SHP77 (cell line): ENCODE data around the gene PSMB7.

Experiments used
- DNase-seq, 2 experiments: peaks; one replicate each; lab custom pipeline; 2025; lab: John Stamatoyannopoulos, UW

PSMB7 gene

GRCh38 chr9:124381170-124381945, 33.9 kb downstream of the PSMB7 start:
- DNase-seq = no peak

- peak; percentile 20 to 31 for DNase-seq
Observed at GRCh38 chr9:124377551-124378406, 37.5 kb downstream of the PSMB7 start.

DNA sequence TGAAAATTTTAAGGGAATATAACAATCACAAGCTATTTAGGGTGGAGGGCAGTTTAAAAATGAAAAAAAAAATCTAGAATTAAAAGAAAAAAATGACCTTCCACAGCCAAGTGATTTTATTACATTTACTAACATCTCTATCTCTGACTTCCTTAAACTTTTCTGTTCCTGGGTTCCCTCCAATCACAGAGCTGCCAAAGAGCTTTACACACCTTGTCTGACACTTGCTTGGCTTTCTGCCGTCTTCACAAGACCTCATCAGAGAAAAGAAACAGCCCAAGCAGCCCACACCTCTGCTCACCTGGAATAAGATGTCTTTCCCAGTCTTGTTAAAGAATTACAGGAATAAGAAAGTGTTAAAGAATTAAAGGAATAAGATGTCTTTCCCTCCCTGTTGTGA, 38.9 kb downstream of the PSMB7 start:
- DNase-seq = no peak

GRCh38 chr9:124375726-124376125, 39.5 kb downstream of the PSMB7 start:
- DNase-seq = no peak

DNA sequence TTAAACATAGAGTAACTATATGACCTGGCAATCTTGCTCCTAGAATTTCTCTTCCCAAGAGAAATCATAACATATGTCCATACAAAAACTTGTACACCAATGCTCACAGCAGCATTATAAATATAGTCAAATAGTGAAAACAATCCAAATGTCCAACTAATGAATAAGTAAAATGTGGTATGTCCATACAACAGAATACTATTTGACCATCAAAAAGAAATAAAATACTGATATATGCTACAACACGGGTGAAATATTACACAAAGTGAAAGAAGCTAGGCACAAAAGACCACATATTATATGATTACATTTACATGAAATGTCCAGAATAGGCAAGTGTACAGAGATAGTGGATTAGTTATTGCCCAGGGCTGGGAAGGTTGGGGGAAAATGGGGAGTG, 41.4 kb downstream of the PSMB7 start:
- no peak for DNase-seq

GRCh38 chr9:124373386-124373785, 41.9 kb downstream of the PSMB7 start:
- DNase-seq = no peak

DNA sequence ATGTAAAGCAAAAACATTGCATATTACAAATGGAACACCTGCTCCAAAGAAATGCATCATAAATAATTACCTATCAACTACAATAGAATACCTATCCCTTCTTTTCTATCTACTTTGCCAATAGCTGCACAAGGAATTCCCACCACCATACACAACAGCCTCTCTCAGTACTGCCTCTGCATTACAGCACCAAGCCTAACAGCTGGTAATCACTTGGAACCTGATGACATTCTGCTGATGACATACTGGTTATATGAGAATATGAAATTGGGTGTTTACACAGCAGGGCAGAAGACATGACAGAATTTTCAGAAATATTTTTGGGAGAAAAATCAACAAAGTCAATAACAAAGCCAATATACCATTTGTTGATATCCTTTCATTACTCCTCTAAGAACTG, 43.2 kb downstream of the PSMB7 start:
- DNase-seq = no peak

DNA sequence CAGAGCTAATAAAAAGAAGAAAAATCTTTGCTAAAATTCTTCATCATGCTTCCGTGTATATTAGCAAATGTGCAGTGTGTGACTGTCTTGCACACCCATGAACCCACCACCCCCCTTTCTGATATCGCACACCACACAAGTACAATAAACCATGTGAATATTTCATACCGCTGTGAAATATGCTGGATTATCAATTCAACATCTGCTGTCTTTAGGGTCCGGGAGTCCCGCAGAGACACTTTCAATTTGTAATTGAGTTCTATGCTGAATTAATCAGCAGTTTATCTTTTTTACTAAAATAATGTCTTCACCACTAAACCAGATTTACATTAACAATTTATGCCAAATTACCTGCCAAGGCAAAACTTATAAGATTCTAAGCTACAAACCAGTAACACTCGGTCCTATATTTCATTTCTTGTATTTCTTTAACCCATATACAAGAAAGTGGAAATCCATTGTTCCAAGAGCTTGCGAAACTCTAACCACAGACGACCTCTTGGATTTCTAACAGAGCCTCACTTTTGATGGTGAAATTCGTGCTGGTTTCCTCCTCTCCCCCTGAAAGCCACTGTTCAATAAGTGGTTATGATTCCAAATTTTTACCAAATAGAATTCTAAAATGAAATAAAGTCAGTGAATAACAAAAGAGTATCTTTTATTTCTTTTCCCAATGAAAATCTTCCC, 44.2 kb downstream of the PSMB7 start:
- DNase-seq = no peak

- DNase-seq = no peak
Observed at GRCh38 chr9:124369231-124369797, 45.9 kb downstream of the PSMB7 start.

GRCh38 chr9:124368692-124369091, 46.5 kb downstream of the PSMB7 start:
- DNase-seq = no peak

DNA sequence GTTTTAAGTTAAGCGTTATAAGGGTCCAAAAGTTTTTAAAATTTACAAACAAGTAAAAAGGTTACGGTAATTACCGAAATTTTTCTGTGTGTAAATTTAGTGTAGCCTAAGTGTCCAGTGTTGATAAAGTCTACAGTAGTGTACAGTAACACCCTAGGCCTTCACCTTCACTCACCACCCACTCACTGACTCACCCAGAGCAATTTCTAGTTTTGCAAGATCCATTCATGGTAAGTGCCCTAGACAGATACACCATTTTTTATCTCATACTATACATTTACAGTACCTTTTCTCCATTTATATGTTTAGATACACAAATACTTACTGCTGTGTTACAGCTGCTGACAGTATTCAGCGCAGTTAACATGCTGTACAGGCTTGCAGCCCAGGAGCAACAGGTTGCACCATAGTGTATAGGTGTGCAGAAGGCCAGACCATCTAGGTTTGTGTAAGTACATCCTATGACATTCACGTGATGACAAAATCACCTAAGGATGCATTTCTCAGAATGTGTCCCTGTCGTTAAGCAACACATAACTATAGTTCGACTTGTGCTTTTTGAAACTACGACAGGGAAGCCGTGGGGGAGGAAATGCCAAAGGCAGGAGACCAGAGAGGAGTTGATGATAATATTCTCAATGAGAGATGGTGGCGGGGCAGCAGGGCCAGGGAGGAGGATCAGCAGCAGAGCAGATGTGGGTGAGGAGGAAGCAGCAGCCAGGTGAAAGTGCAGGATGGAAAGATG, 48.6 kb downstream of the PSMB7 start:
- no peak for DNase-seq

GRCh38 chr9:124365036-124365435, 50.2 kb downstream of the PSMB7 start:
- no peak for DNase-seq

- DNase-seq = no peak
Observed at GRCh38 chr9:124364141-124364540, 51.1 kb downstream of the PSMB7 start.

GRCh38 chr9:124363326-124364096, 51.7 kb downstream of the PSMB7 start:
- DNase-seq = no peak

- no peak for DNase-seq
Observed at GRCh38 chr9:124361128-124361527, 54.1 kb downstream of the PSMB7 start.

DNA sequence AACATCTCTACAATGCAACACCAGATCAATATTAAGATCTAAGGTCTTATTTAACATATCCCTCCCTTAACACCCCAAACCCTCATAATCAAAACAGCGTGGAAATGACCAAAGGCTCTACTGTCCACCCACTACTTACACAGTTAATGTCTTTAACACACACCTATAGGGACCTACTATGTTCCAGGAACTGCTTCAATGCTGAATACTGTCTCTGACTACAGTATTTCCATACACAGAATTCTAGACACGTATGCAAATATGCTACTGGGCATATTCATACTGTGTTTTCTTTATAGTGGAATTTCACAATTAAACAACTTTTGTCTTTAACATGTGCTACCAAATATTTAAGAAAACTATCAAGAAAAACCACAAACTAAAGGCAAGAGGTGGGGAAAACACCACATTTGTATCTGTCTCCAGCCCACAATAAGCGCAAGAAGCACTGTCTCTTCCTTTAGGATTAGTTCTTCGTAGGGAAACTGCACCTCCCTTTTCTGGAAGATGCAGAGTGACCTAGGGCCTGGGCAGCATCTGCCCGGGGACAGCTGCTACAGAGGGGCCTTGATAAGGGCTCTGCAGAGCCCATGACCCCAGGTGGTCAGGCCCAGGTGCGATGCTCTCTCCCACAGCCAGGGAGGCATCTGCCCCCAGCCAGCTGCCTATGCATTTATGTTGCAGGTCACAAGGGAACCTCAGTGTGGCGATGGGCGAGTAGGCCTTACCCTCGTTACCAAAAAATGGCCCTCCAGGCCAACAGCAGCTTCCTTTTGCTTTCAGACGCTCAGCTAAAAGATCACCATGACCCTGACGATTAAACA, 55.2 kb downstream of the PSMB7 start:
- DNase-seq = no peak

DNA sequence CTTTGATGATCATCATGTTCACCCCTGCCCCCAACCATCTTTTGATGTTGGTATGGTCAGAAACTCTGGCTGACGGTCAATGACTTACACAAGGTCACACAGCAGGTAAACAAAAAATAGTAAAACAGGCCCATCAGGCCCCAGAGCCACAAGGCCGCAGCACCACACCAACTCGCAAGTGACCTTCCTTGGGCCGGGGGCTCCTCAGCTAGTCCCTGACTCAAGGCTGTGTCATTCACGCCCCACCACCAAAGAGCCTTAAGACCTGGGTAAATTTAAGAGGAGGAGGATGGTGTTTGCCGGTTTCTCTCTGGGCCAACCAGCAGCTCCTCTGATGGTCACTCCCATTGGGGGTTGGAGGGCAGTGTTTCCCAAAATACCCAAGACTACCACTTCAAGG, 55.8 kb downstream of the PSMB7 start:
- no peak for DNase-seq

DNA sequence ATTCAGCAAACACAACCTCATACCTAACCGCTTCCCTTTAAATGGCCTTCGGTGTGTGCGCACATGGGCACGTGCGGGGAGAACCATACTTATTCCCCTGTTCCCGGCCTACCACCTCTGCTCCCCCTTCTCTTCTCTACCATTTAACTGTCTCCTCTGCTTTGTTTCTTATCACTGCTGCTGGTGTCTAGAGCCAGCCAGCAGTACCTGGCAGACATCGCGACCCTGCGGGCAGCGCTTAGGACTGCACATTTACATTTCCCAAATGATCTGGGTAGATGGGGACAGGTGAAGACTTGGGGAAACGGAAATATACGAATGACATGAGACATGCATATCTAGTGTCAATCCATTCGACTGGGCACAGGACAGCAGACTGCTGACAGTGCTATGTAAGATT, 56.6 kb downstream of the PSMB7 start:
- DNase-seq = no peak

- DNase-seq = no peak
Observed at GRCh38 chr9:124357721-124358361, 57.4 kb downstream of the PSMB7 start.
